ENCODE measurements around the gene SETDB1. TPM values are rescaled to one million over a fixed set of nuclear protein-coding genes. Genes with fewer than 3 reads are reported as not detected.

The SETDB1 gene
- total RNA-seq, 1 donor from 2014 or later: 35.0 TPM

- H3K9me3 Mint-ChIP-seq (ENCODE audit: low read depth): peaks cover 7% of the 10 kb centered on the region
- peaks cover 21% of the 10 kb centered on the region for H3K4me1 Mint-ChIP-seq (ENCODE audit: low read depth)
- TF ChIP-seq CTCF (IDR thresholded peaks at IDR 0.05): no peak
- H3K4me3 Mint-ChIP-seq (ENCODE audit: unreplicated experiment): no peak overlapping the region
- peaks cover 45% of the 10 kb centered on the region for H3K36me3 Mint-ChIP-seq (ENCODE audit: low read depth)
- no peak for DNase-seq (ENCODE audit: low spot score)
- H3K27ac Mint-ChIP-seq (ENCODE audit: unreplicated experiment): no peak overlapping the region
- no peaks in the 10 kb centered on the region for H3K27me3 Mint-ChIP-seq (ENCODE audit: low read depth)
Observed at GRCh38 chr1:150931773-150932172, 5.6 kb downstream of the SETDB1 start.

- no peak overlapping the region for H3K4me3 Mint-ChIP-seq (ENCODE audit: unreplicated experiment)
- H3K4me1 Mint-ChIP-seq (ENCODE audit: low read depth): no peaks in the 10 kb centered on the region
- H3K36me3 Mint-ChIP-seq (ENCODE audit: low read depth): peaks cover 39% of the 10 kb centered on the region
- TF ChIP-seq CTCF (IDR thresholded peaks at IDR 0.05): no peak
- no peaks in the 10 kb centered on the region for H3K27me3 Mint-ChIP-seq (ENCODE audit: low read depth)
- no peak overlapping the region for H3K27ac Mint-ChIP-seq (ENCODE audit: unreplicated experiment)
- DNase-seq (ENCODE audit: low spot score): no peak
- H3K9me3 Mint-ChIP-seq (ENCODE audit: low read depth): no peaks in the 10 kb centered on the region
Observed at GRCh38 chr1:150944856-150945255, 18.7 kb downstream of the SETDB1 start.

DNA sequence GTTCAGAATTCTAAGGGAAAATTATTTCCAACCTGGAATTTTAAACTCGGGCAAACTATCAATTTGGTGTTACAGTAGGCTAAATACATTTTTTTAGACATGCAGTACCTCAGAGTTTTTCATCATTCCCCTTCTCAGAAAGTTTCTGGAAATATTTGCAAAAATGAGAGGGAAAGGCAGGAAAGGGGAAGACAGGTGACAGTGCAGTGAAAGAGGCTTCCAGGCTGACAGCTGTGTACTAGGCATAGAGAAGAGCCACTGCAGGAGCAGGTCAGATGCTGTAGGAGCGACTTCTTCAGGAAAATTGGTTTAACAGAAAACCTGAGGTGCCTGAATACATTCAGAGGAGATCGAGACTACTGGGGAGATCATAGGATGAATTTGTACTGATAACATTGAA, 28.5 kb downstream of the SETDB1 start:
- H3K27me3 Mint-ChIP-seq (ENCODE audit: low read depth): no peaks in the 10 kb centered on the region
- TF ChIP-seq CTCF (IDR thresholded peaks at IDR 0.05): no peak
- no peak for DNase-seq (ENCODE audit: low spot score)
- peaks cover 7% of the 10 kb centered on the region for H3K4me1 Mint-ChIP-seq (ENCODE audit: low read depth)
- no peak overlapping the region for H3K27ac Mint-ChIP-seq (ENCODE audit: unreplicated experiment)
- H3K4me3 Mint-ChIP-seq (ENCODE audit: unreplicated experiment): no peak overlapping the region
- peaks cover 40% of the 10 kb centered on the region for H3K36me3 Mint-ChIP-seq (ENCODE audit: low read depth)
- no peaks in the 10 kb centered on the region for H3K9me3 Mint-ChIP-seq (ENCODE audit: low read depth)

DNA sequence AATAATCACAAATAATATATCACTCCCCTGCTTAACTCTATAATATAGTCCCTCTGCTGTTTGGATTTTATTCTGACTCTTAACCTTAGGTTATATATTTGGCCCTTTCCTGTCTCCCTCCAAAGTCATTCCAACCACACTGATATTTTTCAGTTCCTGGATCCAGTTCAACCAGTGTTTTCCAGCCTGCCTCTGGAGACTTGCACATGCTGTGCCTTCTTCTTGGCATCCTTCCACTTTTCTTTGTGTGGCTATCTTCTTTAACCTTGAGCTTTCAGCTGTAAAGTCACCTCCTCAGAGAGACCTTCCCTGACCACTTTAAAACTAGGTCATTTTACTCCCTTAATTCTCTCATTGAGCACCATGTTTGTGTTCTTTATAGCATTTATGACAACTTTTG, 29.1 kb downstream of the SETDB1 start:
- H3K27me3 Mint-ChIP-seq (ENCODE audit: low read depth): no peaks in the 10 kb centered on the region
- H3K36me3 Mint-ChIP-seq (ENCODE audit: low read depth): peaks cover 38% of the 10 kb centered on the region
- no peak overlapping the region for H3K27ac Mint-ChIP-seq (ENCODE audit: unreplicated experiment)
- H3K9me3 Mint-ChIP-seq (ENCODE audit: low read depth): no peaks in the 10 kb centered on the region
- H3K4me1 Mint-ChIP-seq (ENCODE audit: low read depth): peaks cover 7% of the 10 kb centered on the region
- DNase-seq (ENCODE audit: low spot score): no peak
- no peak overlapping the region for H3K4me3 Mint-ChIP-seq (ENCODE audit: unreplicated experiment)
- TF ChIP-seq CTCF (IDR thresholded peaks at IDR 0.05): no peak

DNA sequence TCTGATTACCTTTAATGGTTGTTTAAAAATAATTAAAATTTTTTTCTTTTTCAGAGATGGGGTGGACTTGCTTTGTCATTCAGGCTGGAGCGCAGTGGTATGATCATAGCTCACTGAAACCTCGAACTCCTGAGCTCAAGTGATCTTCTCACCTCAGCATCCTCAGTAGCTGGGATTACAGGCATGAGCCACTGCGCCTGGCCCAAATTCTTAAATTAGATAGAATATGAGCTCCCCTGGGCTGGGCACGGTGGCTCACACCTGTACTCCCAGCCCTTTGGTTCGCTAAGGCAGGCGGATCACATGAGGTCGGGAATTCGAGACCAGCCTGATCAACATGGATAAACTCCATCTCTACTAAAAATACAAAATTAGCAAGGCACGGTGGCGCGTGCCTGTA, 31.5 kb downstream of the SETDB1 start:
- Mint-ChIP-seq H3K36me3 (ENCODE audit: low read depth) (peaks cover 33% of the 10 kb centered on the region), H3K4me3 (ENCODE audit: unreplicated experiment) (no peak overlapping the region)
- DNase-seq (ENCODE audit: low spot score): no peak

More for the DNA sequence above, 31.5 kb downstream of the SETDB1 start:
- H3K9me3 Mint-ChIP-seq (ENCODE audit: low read depth): no peaks in the 10 kb centered on the region
- TF ChIP-seq CTCF (IDR thresholded peaks at IDR 0.05): no peak
- no peaks in the 10 kb centered on the region for H3K27me3 Mint-ChIP-seq (ENCODE audit: low read depth)
- peaks cover 7% of the 10 kb centered on the region for H3K4me1 Mint-ChIP-seq (ENCODE audit: low read depth)
- H3K27ac Mint-ChIP-seq (ENCODE audit: unreplicated experiment): no peak overlapping the region

Data from chondrocyte (in vitro differentiated cells).